HG02678 (cell line): ENCODE results near the gene EHMT2.
"Not testable (repeated sequence)": the region's sequence is repeated elsewhere in the genome, so short reads cannot be mapped to it uniquely, and the experiment has no call there.

Source experiments
- ATAC-seq: cut with Tn5 transposase; IDR thresholded peaks from one replicate; pipeline ENCODE4 v1.9.1; 2021; ENCODE audit warnings: mild to moderate bottlenecking, moderate library complexity; ENCODE audit not compliant: unreplicated experiment

Gene EHMT2

DNA sequence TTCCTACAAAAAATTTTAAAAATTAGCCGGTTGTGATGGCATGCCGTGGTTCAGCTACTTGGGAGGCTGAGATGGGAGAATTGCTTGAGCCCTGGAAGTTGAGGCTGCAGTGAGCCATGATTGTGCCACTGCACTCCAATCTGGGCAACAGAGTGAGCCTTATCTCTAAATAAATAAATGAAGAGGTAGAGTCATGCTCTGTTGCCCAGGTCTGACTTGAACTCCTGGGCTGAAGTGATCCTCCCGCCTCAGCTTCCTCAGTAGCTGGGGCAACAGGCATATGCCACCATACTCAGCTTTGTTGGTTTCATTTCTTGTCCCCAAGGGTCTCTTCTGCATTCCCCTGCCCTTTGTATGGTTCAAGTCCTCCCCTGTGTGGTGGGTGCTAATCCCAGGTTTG, 53.0 kb downstream of the EHMT2 start:
- no peak for ATAC-seq

DNA sequence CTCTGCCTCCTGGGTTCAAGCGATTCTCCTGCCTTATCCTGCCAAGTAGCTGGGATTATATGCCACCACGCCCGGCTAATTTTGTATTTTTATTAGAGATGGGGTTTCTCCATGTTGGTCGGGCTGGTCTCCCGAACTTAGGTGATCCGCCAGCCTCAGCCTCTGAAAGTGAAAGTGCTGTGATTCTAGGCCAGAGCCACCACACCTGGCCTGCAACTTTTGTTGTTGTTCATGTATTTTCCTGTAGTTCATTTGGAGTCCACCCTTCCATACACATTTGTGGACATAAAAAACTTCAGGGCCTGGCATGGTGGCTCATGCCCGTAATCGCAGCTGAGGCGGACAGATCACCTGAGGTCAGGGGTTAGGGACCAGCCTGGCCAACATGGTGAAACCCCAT, 55.4 kb downstream of the EHMT2 start:
- no peak for ATAC-seq

DNA sequence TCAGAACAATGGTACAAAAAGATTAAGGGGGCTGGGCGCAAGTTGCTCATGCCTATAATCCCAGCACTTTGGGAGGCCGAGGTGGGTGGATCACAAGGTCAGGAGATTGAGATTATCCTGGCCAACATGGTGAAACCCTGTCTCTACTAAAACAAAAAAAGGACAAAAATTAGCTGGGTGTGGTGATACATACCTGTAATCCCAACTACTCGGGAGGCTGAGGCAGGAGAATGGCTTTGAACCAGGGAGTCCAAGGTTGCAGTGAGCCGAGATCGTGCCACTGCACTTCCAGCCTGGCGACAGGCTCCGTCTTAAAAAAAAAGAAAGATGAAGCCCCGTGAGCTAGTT, 57.7 kb downstream of the EHMT2 start:
- not testable (repeated sequence) for ATAC-seq

DNA sequence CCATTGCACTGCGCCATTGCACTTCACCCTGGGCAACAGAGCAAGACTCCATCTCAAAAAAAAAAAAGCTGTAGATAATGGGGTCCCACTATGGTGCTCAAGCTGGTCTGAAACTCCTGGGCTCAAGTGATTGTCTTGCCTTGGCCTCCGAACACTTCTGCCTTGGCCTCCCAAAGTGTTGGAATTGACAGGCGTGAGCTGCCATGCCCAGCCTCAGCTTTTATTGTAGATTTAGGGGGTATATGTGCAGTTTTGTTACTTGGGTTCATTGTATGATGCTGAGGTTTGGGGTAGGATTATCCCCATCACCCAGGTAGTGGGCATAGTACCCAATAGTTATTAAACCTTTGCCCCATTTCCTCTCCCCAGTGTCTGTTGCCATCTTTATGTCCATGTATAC, 58.5 kb downstream of the EHMT2 start:
- no peak for ATAC-seq

DNA sequence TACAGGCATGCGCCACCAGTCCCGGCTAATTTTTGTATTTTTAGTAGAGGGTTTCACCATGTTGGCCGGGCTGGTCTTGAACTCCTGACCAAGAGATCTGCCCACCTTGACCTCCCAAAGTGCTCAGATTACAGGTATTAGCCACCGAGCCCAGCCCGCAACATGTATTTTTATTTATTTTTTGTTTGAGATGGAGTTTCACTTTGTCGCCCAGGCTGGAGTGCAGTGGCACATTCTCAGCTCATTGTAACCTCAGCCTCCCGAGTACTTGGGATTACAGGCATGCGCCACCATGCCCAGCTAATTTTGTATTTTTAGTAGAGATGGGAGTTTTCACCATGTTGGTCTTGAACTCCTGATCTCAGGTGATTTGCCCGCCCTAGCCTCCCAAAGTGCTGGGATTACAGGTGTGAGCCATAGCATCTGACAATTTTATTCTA, 59.4 kb downstream of the EHMT2 start:
- not testable (repeated sequence) for ATAC-seq

DNA sequence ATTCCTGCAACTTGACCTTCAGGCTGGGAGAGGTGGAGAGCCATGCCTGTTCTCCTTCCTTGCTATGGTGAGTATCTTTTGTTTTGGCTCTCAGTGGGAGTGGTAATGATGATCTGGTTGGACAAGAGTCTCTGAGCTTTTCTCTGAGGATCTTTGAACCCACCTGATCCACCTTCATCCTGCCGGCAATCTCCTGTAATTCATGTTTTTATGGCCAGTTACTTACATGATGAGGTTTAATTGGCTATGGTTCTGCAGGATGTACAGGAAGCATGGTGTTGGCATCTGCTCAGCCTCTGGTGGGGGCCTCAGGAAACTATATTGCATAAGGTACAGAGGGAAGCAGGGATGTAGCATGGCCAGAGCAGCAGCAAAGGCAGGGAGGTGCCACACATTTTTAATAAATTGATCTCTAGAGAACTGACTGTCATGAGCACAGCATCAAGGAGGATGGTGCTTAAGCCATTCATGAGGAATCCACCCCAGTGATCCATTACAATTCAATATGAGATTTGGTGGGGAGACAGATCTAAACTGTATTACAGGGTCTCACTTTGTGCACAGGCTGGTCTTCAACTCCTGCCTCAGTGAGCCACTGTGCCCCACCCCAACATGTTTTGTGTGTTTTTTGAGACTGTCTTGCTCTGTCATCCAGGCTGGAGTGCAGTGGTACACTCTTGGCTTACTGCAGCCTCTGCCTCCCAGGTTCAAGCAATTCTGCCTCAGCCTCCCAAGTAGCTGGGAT, 60.0 kb downstream of the EHMT2 start:
- ATAC-seq: no peak

DNA sequence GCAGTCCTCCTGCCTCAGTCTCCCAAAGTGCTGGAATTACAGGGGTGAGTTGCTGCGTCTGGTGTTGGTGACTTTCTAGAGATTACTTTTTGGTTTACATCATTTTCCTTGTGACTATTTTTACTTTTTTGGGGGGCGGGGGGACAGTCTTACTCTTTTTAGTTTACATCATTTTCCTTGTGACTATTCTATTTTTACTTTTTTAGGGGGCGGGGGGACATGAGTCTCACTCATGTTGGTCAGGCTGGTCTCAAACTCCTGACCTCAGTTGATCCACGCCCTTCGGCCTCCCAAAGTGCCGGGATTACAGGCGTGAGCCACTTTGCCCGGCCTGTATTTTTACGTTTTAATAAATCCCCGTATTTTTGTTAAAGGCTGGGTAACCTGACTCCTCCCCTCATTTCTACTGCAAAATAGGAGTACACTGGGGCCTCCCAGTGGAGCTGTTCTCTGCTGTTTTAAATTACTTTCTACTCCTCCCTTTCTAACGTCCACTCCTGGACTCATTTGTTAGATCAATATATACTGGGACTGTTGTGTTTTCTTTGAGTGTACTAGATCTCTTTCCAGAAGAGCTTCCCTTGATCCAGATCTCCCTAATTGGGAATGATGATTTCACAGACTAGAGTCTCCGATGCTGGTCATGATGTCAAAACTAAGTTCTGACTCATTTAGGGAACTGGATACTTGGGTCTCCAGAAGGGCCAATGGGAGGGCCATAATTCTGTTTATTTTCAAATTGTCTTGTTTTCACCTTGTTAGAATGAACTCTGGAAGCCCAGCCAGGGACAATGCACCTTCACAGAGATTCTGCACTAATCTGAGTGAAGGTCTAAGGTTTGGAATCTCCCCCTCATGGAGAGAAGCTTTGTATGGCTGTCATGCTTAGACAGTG, 60.8 kb downstream of the EHMT2 start:
- no peak for ATAC-seq

DNA sequence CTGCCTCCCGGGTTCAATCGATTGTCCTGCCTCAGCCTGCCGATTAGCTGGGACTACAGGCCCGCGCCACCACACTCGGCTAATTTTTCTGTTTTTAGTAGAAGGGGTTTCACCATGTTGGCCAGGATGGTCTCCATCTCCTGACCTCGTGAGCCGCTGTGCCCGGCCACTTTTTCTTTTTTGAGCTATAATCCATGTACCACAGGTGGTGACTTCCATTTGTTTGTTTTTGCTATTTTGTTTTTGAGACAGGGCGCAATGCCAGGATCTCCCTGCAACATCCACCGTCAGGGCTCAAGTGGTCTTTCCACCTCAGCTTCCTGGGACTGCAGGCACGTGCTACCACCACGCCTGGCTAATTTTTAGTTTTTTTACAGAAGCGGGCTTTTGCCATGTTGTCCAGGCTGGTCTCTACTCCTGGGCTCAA, 61.4 kb downstream of the EHMT2 start:
- no peak for ATAC-seq

DNA sequence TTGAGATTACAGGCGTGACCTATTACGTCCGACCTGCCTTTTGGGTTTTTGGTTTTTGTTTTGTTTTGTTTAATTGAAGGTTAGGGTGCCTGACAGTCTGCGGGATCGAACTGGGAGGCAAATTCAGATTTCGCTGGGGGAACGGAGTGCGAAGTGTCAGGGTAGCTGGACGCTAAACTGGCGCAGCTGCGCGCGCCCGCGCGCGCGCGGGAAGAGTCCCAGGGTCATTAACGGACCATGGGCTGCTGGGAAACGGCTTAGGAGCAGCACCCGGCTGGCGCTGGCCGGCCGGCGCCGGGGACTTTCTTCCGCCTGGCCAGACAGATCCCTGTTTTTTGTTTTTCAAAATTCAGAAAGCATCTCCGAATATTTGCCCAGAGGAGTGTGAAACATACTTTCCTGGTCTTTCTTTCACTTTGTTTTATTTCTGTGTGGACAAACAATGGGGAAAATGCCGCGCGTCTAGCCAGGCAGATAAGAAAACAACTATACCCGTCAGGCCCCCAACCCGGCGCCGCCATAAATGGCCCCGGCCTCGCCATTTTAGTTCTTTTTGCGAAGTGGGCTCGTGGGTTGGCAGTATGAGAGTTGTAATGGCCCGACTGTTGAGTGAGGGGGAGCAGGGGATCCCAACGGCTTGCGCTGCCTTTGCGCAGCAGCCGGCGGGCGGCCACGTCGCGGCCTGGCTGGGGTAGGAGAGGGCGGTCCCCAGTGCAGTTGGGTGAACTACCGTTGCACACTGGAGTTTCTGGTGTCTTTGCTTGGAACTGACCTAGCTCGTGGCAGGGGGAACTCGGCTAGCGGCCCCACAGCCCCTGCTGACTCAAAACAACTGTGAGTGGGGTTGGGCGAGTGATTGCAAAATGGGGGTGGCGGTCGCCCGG, 62.9 kb downstream of the EHMT2 start:
- ATAC-seq: peak; percentile 49

DNA sequence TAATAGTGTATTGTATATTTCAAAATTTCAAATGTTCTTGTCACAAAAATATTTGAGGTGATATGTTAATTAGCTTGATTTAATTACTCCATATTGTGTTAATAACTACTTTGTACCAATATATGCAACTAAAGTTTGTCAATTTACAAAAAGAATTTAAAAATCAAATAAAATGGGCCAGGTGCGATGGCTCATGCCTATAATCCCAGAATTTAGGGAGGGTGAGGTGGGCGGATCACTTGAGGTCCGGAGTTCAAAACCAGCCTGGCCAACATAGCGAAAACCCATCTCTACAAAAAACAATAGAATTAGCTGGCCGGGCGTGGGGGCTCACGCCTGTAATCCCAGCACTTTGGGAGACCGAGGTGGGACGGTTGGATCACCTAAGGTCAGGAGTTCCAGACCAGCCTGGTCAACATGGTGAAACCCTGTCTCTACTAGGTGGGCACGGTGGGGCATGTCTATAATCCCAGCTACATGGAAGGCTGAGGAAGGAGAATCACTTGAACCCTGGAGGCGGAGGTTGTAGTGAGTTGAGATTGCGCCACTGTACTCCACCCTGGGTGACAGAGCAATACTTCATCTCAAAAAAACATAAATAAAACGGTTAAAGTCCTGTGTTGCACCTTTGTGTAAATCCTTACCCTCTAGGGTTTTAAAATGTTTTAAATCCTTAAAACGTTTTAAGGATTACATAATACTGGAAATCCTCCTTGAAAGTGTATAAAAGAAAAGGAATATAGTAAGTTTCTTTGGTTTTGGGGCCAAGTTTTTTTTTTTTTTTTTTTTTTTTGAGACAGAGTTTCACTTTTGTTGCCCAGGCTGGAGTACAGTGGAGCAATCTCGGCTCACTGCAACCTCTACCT, 65.9 kb downstream of the EHMT2 start:
- ATAC-seq: no peak

DNA sequence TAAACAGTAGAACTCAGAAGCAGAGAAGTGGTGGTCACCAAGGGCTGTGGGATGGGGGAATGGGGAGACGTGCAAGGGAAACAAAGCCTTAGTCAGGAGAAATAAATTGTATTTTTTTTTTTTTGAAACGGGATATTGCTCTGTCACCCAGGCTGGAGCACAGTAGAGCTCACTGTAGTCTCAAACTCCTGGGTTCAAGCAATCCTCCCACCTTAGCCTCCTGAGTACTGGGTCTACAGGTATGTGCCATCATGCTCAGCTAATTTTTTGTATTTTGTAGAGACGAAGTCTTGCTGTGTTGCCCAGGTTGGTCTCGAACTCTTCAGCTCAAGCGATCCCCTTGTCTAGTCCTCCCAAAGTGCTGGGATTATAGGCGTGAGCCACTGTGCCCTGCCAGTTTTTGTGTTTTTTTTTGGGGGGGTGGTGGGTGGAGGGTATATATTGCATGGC, 66.6 kb downstream of the EHMT2 start:
- ATAC-seq: no peak
